ENCODE measurements around the gene KCNH4.
"Not testable (repeated sequence)": the region's sequence is repeated elsewhere in the genome, so short reads cannot be mapped to it uniquely, and the experiment has no call there.

KCNH4 gene

GRCh38 chr17:42180922-42181850 is at the start of gene KCNH4:
Gene KCNH4, minus strand, starts transcription at chr17:42181142. Its CDS starts 197 bp downstream, at chr17:42180945.
- peak; percentile 79 for DNase-seq

- no peak for DNase-seq
Measured at GRCh38 chr17:42230225-42230624, 49.3 kb upstream of the KCNH4 start.

- DNase-seq, result no peak
Measured at GRCh38 chr17:42227849-42228700, 47.1 kb upstream of the KCNH4 start.

- no peak for DNase-seq
Measured at GRCh38 chr17:42225646-42226045, 44.7 kb upstream of the KCNH4 start.

GRCh38 chr17:42224651-42225050 is 43.7 kb upstream of the KCNH4 start:
- no peak for DNase-seq

- DNase-seq, result peak; percentile 6
Measured at GRCh38 chr17:42221886-42222745, 41.2 kb upstream of the KCNH4 start.

GRCh38 chr17:42219280-42219679 is 38.3 kb upstream of the KCNH4 start:
- not testable (repeated sequence) for DNase-seq

DNA sequence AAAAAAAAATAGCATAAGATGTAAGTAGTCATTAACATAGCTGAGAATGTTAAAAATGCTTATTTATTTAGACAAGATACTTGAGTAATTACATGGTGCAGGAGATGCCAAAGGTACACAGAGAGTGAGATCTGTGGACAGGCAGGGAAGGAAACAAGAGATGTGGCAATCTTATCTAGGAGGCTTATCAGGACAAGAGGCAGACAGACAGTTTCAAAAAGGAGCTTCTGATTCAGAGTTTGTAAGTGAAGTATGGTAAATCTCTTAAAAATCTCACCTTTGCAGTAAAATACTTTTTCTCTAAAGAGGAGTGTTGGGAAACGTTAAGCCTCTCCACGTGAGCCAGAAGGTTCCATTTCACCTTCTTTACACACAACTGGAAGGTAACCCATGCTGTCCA is 33.2 kb upstream of the KCNH4 start:
- DNase-seq, result no peak

GRCh38 chr17:42212382-42212781 is 31.4 kb upstream of the KCNH4 start:
- DNase-seq, result no peak

DNA sequence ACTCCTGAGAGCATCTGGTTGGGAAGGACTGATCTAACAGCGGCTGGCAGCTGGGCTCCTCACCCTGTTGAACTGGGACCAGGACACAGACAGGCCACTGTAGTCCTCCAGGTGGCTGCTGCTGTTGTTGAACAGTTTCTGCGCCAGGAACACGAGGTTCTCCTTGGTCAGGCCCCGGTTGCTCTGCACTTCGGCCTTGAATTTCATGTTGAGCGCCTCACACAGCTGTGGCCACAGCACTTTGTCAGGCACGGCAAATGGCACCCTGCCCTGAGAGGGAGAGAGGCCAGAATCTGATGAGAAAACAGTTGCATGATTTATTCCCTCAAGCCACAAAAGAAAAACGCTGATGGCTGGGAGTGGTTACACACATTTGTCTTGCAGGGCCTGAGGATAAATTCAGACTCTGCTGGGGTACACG is 31.0 kb upstream of the KCNH4 start:
- not testable (repeated sequence) for DNase-seq

DNA sequence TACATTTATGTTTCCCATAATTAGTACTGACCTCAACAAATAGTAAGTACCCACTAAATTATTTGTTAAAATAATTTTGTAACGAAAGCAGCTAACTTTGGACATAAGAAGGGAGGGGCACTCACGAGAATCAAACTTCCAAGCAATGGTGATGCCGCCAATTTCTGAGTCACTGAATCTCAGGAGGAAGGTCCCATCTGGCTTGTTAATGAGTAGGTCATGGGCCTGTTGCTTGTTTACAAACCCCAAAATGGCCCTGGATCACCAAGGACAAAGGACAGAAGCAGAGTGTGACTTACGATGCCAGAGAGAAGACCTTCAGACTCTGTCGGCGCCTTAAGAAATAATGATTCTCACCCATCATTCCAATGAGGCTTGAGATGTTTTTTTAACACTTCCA is 29.1 kb upstream of the KCNH4 start:
- DNase-seq, result no peak

GRCh38 chr17:42206153-42206612 is 25.2 kb upstream of the KCNH4 start:
- not testable (repeated sequence) for DNase-seq

GRCh38 chr17:42203354-42203753 is 22.4 kb upstream of the KCNH4 start:
- DNase-seq, result no peak

GRCh38 chr17:42202696-42203095 is 21.8 kb upstream of the KCNH4 start:
- DNase-seq, result no peak

GRCh38 chr17:42202159-42202558 is 21.2 kb upstream of the KCNH4 start:
- DNase-seq, result no peak

DNA sequence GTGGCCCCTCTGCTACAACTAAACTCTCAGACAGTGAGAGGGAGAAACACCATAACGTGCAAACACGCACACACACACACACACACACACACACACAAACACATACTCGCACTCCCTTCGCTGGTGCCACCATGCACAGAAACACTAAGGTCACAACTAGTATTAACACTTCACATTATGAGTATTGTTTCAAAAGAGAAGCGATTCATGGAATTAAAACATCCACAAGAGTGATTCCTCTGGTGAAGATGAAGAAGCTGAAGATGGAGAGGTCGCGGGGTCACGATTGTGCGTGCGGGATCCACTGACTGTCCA is 20.5 kb upstream of the KCNH4 start:
- no peak for DNase-seq

DNA sequence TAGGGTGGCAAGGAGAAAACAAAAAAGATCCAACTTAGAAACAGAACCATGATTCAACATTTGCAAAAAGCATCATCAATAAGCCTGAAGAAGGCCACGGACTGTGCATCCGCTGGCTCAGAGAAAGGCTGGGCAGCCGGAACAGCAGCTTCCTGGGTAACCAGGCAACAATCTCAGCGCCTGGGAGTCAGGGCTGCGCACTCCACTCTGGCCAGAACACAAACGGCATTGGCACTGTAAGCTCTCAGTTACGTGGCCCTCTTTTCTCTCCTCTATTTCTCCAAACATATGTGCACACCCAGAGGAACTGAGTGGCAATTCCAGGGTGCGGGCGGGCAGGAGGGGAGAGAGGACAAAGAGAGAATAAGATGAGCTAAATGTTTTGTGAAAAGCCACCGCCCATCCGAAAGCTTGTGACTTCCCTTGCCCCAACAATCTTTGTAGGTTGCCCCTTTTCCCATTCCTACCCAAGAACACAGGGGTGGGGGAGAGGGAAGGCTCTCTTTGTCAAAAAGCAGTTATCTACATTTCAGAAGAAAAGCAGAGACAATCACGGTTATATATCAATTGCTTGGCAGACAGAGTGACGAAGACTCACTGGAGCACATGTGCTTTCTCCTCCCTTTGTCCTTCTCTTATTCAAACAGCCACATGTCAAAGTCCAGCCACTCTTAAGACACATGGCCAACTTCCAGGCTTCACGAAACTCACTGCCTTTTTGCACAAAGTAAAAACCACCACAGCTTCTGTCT is 19.9 kb upstream of the KCNH4 start:
- no peak for DNase-seq

- no peak for DNase-seq
Measured at GRCh38 chr17:42199416-42200011, 18.6 kb upstream of the KCNH4 start.

DNA sequence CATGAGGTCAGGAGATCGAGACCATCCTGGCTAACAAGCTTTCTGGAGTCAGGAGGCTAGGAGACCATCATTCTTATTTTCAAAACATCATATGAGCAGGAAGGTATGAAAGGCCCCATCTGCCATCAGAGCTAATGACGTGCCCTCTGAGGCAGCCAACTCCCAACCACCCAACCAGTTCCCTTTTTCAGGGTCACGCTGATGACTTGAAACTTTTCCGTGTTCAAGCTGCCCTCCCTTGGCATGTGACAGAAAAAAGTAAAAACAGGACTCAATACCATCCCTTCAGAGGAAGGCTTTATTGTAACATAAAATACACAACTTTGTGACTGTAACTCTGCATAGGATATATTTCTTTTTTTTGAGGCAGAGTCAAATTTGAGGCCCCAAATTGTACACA is 18.0 kb upstream of the KCNH4 start:
- no peak for DNase-seq

DNA sequence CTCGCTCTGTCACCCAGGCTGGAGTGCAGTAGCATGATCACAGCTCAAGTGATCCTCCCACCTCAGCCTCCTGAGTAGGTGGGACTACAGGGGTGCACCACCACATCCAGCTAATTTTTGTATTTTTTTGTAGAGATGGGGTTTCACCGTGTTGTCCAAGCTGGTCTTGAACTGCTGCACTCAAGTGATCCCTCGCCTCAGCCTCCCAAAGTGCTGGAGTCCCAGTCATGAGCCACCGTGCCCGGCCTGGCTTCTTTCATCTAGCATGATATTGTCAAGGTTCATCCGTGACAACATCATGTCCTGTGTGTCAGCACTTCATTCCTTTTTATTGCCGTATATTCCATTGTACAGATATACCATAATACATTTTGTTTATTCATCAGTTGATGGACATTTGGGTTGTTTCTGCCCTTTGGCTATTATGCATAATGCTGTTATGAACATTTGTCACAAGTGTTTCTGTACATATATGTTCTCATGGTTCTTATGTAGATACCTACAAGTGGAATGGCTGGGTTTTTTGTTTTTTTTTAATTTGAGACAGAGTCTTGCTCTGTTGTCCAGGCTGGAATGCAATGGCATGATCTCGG is 16.7 kb upstream of the KCNH4 start:
- no peak for DNase-seq

All from COR-L47 (cell line).